SK-N-SH treated with all-trans-retinoic acid at 6 μM for 48 hours (cell line): Measurements from ENCODE around the gene SLC22A5.

Source experiments
- ATAC-seq: fragments of 200-7000 bp; cut with Tn5 transposase; 3 replicates; pipeline ENCODE4 v1.9.1; 2020; ENCODE audit warnings: mild to moderate bottlenecking, moderate library complexity
- ARNTL ChIP-seq: fragments of 450-650 bp; formaldehyde crosslinking; IDR thresholded peaks from 2 replicates; pipeline ENCODE4 v1.5.0; 2020; ENCODE audit warnings: low read depth, mild to moderate bottlenecking, moderate library complexity, borderline replicate concordance
- BACH2 ChIP-seq: fragments of 250-450 bp; sonication (Bioruptor Pico); IDR thresholded peaks from 2 replicates; pipeline ENCODE4 v1.9.0; 2021; ENCODE audit warnings: mild to moderate bottlenecking, borderline replicate concordance
- CSDC2 ChIP-seq: fragments of 250-450 bp; sonication (Bioruptor Pico); IDR thresholded peaks from 2 replicates; pipeline ENCODE4 v1.5.0; 2020; ENCODE audit warnings: mild to moderate bottlenecking, moderate library complexity
- ESRRG ChIP-seq: fragments of 250-450 bp; sonication (Bioruptor Pico); IDR thresholded peaks from 2 replicates; pipeline ENCODE4 v1.6.1; 2021; ENCODE audit warnings: mild to moderate bottlenecking
- GLIS3 ChIP-seq: fragments of 250-450 bp; sonication (Bioruptor Pico); IDR thresholded peaks from 2 replicates; pipeline ENCODE4 v1.5.0; 2020; ENCODE audit warnings: mild to moderate bottlenecking, moderate library complexity
- ISL1 ChIP-seq: fragments of 250-450 bp; sonication (Bioruptor Pico); IDR thresholded peaks from 2 replicates; pipeline ENCODE4 v2.1.2; 2022; ENCODE audit warnings: mild to moderate bottlenecking, moderate library complexity
- OSR1 ChIP-seq: fragments of 250-450 bp; sonication (Bioruptor Pico); IDR thresholded peaks from 2 replicates; pipeline ENCODE4 v1.8.0; 2022; ENCODE audit warnings: moderate library complexity, mild to moderate bottlenecking, inconsistent platforms
- RARB ChIP-seq: fragments of 250-450 bp; sonication (Bioruptor Pico); IDR thresholded peaks from 2 replicates; pipeline ENCODE4 v1.8.0; 2021; ENCODE audit warnings: mild to moderate bottlenecking, moderate library complexity
- SNAI2 ChIP-seq: fragments of 250-450 bp; sonication (Bioruptor Pico); IDR thresholded peaks from 2 replicates; pipeline ENCODE4 v1.5.0; 2020; ENCODE audit warnings: mild to moderate bottlenecking, moderate library complexity
- TCF4 ChIP-seq: fragments of 250-450 bp; sonication (Bioruptor Pico); IDR thresholded peaks from 2 replicates; pipeline ENCODE4 v1.8.0; 2021; ENCODE audit warnings: mild to moderate bottlenecking, moderate library complexity, borderline replicate concordance
- TOX ChIP-seq: fragments of 250-450 bp; sonication (Bioruptor Pico); IDR thresholded peaks from 2 replicates; pipeline ENCODE4 v1.8.0; 2021; ENCODE audit warnings: mild to moderate bottlenecking, moderate library complexity, borderline replicate concordance
- ZC3H10 ChIP-seq: fragments of 250-450 bp; sonication (Bioruptor Pico); IDR thresholded peaks from 2 replicates; pipeline ENCODE4 v1.5.1; 2021; ENCODE audit warnings: mild to moderate bottlenecking, moderate library complexity
- ZFP3 ChIP-seq: fragments of 250-450 bp; sonication (Bioruptor Pico); IDR thresholded peaks from 2 replicates; pipeline ENCODE4 v1.5.0; 2020; ENCODE audit warnings: mild to moderate bottlenecking, moderate library complexity
- ZFP30 ChIP-seq: fragments of 450-650 bp; formaldehyde crosslinking; IDR thresholded peaks from 2 replicates; pipeline ENCODE4 v1.5.0; 2022; ENCODE audit warnings: mild to moderate bottlenecking, moderate library complexity
- ZNF8 ChIP-seq: fragments of 450-650 bp; formaldehyde crosslinking; IDR thresholded peaks from 2 replicates; pipeline ENCODE4 v1.5.0; 2020; ENCODE audit warnings: mild to moderate bottlenecking, moderate library complexity
- TF ChIP-seq, protein P1 (sequence below): fragments of 250-450 bp; sonication (Bioruptor Pico); IDR thresholded peaks from 2 replicates; pipeline ENCODE4 v1.5.1; 2021; ENCODE audit warnings: mild to moderate bottlenecking, moderate library complexity
- TF ChIP-seq, protein P2 (sequence below): fragments of 250-450 bp; sonication (Bioruptor Pico); IDR thresholded peaks from 2 replicates; pipeline ENCODE4 v1.8.0; 2020; ENCODE audit warnings: mild to moderate bottlenecking, moderate library complexity, borderline replicate concordance
- TF ChIP-seq, protein P3 (sequence below): fragments of 250-450 bp; sonication (Bioruptor Pico); IDR thresholded peaks from 2 replicates; pipeline ENCODE4 v1.8.0; 2021; ENCODE audit warnings: low read depth, mild to moderate bottlenecking, moderate library complexity, borderline replicate concordance
- TF ChIP-seq, protein P4 (sequence below): fragments of 250-450 bp; sonication (Bioruptor Pico); IDR thresholded peaks from 2 replicates; pipeline ENCODE4 v1.5.0; 2020; ENCODE audit warnings: mild to moderate bottlenecking, moderate library complexity
- TF ChIP-seq, protein P5 (sequence below): fragments of 250-450 bp; sonication (Bioruptor Pico); IDR thresholded peaks from 2 replicates; pipeline ENCODE4 v1.5.1; 2020; ENCODE audit warnings: low read depth, mild to moderate bottlenecking, moderate library complexity

Gene SLC22A5

DNA sequence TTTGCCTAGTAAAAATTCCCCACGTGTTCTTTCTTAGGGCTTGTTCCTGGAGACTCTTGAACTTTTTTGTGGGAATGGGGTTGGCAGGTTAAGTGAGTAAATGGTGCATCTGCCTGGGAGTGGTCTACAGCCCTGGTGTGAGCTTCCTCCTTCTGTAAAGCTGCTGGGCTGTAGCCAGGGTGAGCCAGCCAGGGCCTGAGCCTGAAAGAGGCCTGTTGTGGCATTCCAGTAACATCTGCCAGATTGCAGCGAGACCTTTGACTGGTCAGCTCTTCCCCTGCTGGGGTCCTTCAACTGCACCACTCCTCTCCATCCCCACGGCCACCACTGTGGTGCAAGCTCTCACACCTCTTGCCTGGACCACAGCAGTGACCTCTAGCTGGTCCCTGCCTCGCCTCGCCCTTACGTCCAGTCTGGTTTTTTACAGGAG, 47.5 kb downstream of the SLC22A5 start:
- TF ChIP-seq ARNTL, result no peak
- TF ChIP-seq, protein P1, sequence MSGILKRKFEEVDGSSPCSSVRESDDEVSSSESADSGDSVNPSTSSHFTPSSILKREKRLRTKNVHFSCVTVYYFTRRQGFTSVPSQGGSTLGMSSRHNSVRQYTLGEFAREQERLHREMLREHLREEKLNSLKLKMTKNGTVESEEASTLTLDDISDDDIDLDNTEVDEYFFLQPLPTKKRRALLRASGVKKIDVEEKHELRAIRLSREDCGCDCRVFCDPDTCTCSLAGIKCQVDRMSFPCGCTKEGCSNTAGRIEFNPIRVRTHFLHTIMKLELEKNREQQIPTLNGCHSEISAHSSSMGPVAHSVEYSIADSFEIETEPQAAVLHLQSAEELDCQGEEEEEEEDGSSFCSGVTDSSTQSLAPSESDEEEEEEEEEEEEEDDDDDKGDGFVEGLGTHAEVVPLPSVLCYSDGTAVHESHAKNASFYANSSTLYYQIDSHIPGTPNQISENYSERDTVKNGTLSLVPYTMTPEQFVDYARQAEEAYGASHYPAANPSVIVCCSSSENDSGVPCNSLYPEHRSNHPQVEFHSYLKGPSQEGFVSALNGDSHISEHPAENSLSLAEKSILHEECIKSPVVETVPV, result no peak
- no peak for TF ChIP-seq GLIS3 (CRISPR knock-in tag)
- TF ChIP-seq SNAI2, result no peak
- no peak for TF ChIP-seq ZNF8 (CRISPR knock-in tag)
- no peak for TF ChIP-seq TOX (CRISPR knock-in tag)
- TF ChIP-seq, protein P2, sequence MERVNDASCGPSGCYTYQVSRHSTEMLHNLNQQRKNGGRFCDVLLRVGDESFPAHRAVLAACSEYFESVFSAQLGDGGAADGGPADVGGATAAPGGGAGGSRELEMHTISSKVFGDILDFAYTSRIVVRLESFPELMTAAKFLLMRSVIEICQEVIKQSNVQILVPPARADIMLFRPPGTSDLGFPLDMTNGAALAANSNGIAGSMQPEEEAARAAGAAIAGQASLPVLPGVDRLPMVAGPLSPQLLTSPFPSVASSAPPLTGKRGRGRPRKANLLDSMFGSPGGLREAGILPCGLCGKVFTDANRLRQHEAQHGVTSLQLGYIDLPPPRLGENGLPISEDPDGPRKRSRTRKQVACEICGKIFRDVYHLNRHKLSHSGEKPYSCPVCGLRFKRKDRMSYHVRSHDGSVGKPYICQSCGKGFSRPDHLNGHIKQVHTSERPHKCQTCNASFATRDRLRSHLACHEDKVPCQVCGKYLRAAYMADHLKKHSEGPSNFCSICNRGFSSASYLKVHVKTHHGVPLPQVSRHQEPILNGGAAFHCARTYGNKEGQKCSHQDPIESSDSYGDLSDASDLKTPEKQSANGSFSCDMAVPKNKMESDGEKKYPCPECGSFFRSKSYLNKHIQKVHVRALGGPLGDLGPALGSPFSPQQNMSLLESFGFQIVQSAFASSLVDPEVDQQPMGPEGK (CRISPR knock-in tag), result no peak
- no peak for TF ChIP-seq CSDC2
- no peak for TF ChIP-seq ISL1
- TF ChIP-seq, all 23 proteins: peak for 0
- no peak for ATAC-seq

DNA sequence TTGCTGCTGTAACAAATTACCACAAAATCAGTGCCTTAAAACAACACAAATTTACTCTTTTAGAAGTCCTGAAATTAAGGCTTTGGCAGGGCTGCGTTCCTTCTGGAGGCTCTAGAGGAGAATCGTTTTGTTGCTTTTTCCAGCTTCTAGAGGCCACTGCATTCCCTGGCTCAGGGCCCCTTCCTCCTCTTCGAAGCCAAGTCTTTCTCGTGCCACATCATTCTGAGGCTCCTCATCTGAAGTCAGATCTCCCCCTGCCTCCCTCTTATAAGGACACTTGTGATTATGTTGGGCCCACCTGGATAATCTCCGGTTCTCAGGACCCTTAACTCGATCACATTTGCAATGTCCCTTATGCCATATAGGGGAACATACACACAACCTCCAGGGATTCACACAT, 48.0 kb downstream of the SLC22A5 start:
- ATAC-seq, result no peak
- TF ChIP-seq, protein P1, result no peak
- TF ChIP-seq CSDC2 (no peak), ZFP30 (no peak), ZNF8 (CRISPR knock-in tag) (no peak), OSR1 (CRISPR knock-in tag) (no peak), ESRRG (CRISPR knock-in tag) (no peak), SNAI2 (no peak)

DNA sequence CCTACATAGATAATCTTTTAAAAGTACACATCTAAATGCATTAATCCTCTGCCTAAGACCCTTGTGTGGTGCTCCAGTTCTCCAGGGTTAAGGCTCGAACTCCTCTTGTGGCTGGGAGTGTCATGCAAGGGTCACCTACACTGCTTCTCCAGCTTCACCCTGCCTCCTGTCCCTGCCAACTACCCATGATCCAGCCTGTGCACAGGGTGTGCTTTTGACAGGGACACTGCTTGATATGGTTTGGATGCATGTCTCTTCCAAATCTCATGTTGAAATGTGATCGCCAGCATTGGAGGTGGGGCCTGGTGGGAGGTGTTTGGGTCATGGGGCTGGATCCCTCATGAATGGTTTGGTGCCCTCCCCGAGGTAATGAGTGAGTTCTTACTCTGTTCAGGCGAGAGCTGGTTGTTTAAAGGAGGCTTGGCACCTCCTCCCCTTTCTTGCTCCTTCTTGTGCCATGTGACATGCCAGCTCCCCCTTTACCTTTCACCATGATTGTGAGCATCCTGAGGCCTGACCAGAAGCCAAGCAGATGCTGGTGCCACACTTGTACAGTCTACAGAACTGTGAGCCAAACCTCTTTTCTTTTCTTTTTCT, 48.5 kb downstream of the SLC22A5 start:
- no peak for ATAC-seq
- no peak for TF ChIP-seq ZC3H10 (CRISPR knock-in tag)
- TF ChIP-seq CSDC2, result no peak
- TF ChIP-seq ZFP3, result no peak
- TF ChIP-seq ISL1, result no peak
- TF ChIP-seq ZNF8 (CRISPR knock-in tag), result no peak
- TF ChIP-seq ZFP30, result no peak
- no peak for TF ChIP-seq GLIS3 (CRISPR knock-in tag)
- TF ChIP-seq TCF4, result no peak
- TF ChIP-seq, protein P2 (CRISPR knock-in tag), result no peak
- no peak for TF ChIP-seq ARNTL
- no peak for TF ChIP-seq BACH2
- TF ChIP-seq, protein P3, sequence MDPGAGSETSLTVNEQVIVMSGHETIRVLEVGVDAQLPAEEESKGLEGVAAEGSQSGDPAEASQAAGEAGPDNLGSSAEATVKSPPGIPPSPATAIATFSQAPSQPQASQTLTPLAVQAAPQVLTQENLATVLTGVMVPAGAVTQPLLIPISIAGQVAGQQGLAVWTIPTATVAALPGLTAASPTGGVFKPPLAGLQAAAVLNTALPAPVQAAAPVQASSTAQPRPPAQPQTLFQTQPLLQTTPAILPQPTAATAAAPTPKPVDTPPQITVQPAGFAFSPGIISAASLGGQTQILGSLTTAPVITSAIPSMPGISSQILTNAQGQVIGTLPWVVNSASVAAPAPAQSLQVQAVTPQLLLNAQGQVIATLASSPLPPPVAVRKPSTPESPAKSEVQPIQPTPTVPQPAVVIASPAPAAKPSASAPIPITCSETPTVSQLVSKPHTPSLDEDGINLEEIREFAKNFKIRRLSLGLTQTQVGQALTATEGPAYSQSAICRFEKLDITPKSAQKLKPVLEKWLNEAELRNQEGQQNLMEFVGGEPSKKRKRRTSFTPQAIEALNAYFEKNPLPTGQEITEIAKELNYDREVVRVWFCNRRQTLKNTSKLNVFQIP (CRISPR knock-in tag), result no peak
- no peak for TF ChIP-seq RARB (CRISPR knock-in tag)
- TF ChIP-seq, protein P4, sequence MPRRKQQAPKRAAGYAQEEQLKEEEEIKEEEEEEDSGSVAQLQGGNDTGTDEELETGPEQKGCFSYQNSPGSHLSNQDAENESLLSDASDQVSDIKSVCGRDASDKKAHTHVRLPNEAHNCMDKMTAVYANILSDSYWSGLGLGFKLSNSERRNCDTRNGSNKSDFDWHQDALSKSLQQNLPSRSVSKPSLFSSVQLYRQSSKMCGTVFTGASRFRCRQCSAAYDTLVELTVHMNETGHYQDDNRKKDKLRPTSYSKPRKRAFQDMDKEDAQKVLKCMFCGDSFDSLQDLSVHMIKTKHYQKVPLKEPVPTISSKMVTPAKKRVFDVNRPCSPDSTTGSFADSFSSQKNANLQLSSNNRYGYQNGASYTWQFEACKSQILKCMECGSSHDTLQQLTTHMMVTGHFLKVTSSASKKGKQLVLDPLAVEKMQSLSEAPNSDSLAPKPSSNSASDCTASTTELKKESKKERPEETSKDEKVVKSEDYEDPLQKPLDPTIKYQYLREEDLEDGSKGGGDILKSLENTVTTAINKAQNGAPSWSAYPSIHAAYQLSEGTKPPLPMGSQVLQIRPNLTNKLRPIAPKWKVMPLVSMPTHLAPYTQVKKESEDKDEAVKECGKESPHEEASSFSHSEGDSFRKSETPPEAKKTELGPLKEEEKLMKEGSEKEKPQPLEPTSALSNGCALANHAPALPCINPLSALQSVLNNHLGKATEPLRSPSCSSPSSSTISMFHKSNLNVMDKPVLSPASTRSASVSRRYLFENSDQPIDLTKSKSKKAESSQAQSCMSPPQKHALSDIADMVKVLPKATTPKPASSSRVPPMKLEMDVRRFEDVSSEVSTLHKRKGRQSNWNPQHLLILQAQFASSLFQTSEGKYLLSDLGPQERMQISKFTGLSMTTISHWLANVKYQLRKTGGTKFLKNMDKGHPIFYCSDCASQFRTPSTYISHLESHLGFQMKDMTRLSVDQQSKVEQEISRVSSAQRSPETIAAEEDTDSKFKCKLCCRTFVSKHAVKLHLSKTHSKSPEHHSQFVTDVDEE (CRISPR knock-in tag), result no peak
- TF ChIP-seq, protein P5, sequence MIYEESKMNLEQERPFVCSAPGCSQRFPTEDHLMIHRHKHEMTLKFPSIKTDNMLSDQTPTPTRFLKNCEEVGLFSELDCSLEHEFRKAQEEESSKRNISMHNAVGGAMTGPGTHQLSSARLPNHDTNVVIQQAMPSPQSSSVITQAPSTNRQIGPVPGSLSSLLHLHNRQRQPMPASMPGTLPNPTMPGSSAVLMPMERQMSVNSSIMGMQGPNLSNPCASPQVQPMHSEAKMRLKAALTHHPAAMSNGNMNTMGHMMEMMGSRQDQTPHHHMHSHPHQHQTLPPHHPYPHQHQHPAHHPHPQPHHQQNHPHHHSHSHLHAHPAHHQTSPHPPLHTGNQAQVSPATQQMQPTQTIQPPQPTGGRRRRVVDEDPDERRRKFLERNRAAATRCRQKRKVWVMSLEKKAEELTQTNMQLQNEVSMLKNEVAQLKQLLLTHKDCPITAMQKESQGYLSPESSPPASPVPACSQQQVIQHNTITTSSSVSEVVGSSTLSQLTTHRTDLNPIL (CRISPR knock-in tag), result no peak
- TF ChIP-seq TOX (CRISPR knock-in tag), result no peak
